HFF-Myc (cell line): ENCODE results near the gene MPEG1.

Experiments
- DNase-seq: peaks from one replicate; pipeline ENCODE4 v3.0.0-alpha.2; 2011; ENCODE audit warnings: low read depth; ENCODE audit errors: extremely low read depth
- H3K4me3 ChIP-seq: replicated peaks from 2 replicates; pipeline ENCODE4 v1.5.1; 2011; ENCODE audit warnings: low read depth, mild to moderate bottlenecking, control low read depth, low read length
- TF ChIP-seq, protein P1 (sequence below): IDR thresholded peaks from 2 replicates; pipeline ENCODE4 v1.5.1; 2012; ENCODE audit warnings: mild to moderate bottlenecking, low read depth, low read length, control low read depth; ENCODE audit errors: missing control alignments

MPEG1 gene

DNA sequence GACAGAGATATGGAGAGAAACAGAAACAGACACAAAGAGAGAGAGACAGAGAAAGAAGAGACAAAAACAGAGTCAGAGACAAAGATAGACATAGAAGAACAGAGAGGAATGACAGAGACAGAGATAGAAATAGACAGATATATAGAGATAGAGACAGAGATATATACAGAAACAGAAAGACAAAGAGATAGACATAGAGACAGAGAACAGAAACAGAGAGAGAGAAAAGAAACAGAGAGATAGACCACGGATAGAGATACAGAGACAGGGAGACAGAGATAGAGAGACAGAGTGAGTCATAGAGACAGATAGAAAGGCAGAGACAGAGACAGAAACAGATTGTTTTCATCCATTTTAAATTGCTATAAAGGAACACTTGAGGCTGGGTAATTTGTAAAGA is 12.3 kb upstream of the MPEG1 start:
- DNase-seq, result no peak
- TF ChIP-seq, protein P1, sequence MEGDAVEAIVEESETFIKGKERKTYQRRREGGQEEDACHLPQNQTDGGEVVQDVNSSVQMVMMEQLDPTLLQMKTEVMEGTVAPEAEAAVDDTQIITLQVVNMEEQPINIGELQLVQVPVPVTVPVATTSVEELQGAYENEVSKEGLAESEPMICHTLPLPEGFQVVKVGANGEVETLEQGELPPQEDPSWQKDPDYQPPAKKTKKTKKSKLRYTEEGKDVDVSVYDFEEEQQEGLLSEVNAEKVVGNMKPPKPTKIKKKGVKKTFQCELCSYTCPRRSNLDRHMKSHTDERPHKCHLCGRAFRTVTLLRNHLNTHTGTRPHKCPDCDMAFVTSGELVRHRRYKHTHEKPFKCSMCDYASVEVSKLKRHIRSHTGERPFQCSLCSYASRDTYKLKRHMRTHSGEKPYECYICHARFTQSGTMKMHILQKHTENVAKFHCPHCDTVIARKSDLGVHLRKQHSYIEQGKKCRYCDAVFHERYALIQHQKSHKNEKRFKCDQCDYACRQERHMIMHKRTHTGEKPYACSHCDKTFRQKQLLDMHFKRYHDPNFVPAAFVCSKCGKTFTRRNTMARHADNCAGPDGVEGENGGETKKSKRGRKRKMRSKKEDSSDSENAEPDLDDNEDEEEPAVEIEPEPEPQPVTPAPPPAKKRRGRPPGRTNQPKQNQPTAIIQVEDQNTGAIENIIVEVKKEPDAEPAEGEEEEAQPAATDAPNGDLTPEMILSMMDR, result no peak
- H3K4me3 ChIP-seq, result no peak overlapping the region

- H3K4me3 ChIP-seq, result no peak overlapping the region
- TF ChIP-seq, protein P1, result no peak
- DNase-seq, result no peak
These were observed 11.7 kb upstream of the MPEG1 start for GRCh38 chr11:59224351-59224928.

- TF ChIP-seq, protein P1, result no peak
- no peak overlapping the region for H3K4me3 ChIP-seq
- DNase-seq, result no peak
These were observed 10.9 kb upstream of the MPEG1 start for GRCh38 chr11:59223611-59224010.

GRCh38 chr11:59223177-59223576 is 10.4 kb upstream of the MPEG1 start:
- no peak overlapping the region for H3K4me3 ChIP-seq
- DNase-seq, result no peak

DNA sequence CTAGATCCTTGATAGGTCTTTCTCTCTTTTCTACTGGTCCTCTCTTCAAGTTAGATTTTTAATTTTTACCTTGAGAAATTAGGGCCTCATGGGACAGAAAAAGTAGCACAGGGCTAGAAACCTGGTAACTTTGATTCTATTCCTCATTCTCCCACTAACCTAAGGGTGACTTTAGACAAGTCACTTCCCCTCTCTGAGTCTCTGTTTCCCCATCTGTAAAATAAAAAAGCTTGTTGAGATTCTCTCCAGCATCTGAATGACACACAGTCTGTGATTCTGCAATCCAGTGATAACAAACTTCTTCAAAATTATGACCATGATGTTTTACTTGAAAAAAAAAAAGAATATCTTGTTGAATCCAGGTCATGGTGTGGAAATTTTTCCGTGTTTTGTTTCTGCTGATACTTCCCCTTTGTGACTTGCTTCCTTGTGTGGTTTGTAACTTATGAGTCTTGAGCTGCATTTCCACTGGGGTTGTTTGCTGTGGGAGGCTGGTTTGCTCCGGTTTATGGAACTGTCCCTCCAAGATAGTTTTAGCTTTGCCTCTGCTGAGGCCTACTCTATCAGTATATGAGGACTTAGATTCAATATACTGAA is 9.8 kb upstream of the MPEG1 start:
- TF ChIP-seq, protein P1, result no peak
- H3K4me3 ChIP-seq, result no peak overlapping the region
- DNase-seq, result no peak

More at GRCh38 chr11:59223177-59223576, 10.4 kb upstream of the MPEG1 start:
- TF ChIP-seq, protein P1, result no peak

- TF ChIP-seq, protein P1, result no peak
- DNase-seq, result no peak
These were observed 8.7 kb upstream of the MPEG1 start for GRCh38 chr11:59221441-59221840.

More at GRCh38 chr11:59221441-59221840, 8.7 kb upstream of the MPEG1 start:
- no peak overlapping the region for H3K4me3 ChIP-seq
